WI38 (cell line): ENCODE results near the gene EGFR.

Experiments
- H3K4me3 ChIP-seq: 2 replicates; pipeline ENCODE4 v1.5.1; 2011; ENCODE audit warnings: low read depth, mild to moderate bottlenecking, control low read depth, low read length
- CTCF ChIP-seq: IDR thresholded peaks from 2 replicates; pipeline ENCODE4 v1.5.1; 2012; ENCODE audit warnings: low read depth, mild to moderate bottlenecking, control low read depth, low read length

The EGFR gene

GRCh38 chr7:55052081-55052480, 33.3 kb downstream of the EGFR start:
- no peak overlapping the region for H3K4me3 ChIP-seq
- TF ChIP-seq CTCF = no peak

DNA sequence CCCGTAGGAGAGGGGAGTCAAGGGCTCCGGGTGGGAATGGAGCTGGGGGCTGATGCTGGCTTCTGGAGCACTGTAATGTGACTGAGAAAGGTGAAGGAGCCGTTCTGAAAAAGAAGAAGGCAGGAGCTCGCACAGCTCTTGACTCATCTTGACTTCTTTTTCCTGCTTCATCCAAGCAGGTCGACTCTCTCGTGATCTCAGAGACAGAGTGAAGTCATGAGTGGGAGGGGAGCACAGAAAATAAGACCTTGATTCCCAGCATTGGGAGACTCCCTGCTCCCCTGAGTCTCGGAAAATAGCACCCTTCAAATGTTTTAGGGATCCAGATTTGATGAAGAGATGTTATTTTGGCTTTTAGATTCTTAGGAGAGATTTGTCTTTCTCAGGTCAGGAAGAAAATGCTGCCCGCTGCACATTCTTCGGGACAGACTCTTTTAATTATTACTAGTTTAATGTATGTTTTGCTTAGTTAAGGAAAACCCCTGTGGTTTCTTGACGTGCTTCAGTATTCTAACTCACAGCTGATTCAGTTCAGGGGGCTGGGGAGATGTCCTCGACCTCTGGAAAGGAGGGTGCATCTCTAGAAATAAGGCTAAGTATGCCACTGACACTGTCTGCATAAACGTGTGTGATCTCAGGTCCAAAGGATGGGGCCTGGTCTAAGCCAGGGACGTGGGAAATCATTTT, 34.1 kb downstream of the EGFR start:
- no peak for TF ChIP-seq CTCF
- H3K4me3 ChIP-seq = no peak overlapping the region

DNA sequence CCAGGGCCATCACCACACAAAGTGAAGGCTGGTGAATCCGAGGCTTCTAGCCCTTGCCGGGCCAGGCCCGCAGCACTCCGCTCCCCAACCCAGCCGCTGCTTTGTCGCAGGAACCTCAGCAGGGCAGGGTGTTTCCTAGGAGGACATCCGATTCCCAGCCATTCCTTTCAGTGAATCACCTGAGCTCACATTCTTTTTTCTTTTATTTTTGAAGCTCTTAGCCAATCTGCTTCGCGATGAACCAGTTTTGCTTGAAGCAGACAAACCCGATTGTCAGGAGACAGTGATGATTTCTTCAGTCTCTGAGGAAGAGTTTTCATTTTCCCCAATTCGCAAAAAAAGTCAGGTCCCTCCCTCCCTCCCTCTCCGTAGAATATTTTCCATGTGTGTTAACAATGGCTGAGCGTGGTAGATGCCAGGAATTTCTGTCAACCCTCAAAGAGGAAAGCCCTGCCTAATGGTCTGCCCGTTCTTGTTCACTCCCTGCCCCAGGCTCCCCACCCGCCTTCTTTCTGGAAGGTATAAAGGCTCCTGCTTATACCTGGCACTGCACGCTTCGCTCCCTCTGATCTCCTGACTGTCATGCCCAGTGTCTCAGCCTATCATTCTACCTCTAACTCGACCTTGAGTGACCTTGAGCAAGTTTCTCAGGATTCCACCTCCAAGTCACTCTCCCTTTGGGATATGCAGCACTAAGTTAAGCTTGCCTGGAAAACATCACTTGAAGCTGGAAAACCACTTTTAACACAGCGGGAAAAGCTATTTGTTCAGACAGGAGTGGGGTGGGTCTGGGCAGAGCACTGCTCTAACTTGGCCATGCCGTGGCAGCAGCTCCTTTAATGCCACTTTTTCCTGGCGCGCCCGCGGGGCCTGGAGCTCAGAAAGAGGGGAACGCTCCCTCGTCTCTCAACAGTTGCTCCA, 35.1 kb downstream of the EGFR start:
- no peak overlapping the region for H3K4me3 ChIP-seq
- no peak for TF ChIP-seq CTCF

- H3K4me3 ChIP-seq = no peak overlapping the region
- TF ChIP-seq CTCF = no peak
Observed at GRCh38 chr7:55054758-55055157, 35.9 kb downstream of the EGFR start.

- H3K4me3 ChIP-seq = no peak overlapping the region
- no peak for TF ChIP-seq CTCF
Observed at GRCh38 chr7:55055479-55055878, 36.7 kb downstream of the EGFR start.

GRCh38 chr7:55056068-55056467, 37.3 kb downstream of the EGFR start:
- H3K4me3 ChIP-seq = no peak overlapping the region
- no peak for TF ChIP-seq CTCF
